GM19193 (cell line): Measurements from ENCODE around the gene GRK5.

Source experiments
- POLR2A ChIP-seq: IDR thresholded peaks from 4 replicates; pipeline ENCODE4 v1.6.1; 2011; ENCODE audit not compliant: insufficient read depth, insufficient read length; ENCODE audit errors: extremely low read depth

The GRK5 gene

DNA sequence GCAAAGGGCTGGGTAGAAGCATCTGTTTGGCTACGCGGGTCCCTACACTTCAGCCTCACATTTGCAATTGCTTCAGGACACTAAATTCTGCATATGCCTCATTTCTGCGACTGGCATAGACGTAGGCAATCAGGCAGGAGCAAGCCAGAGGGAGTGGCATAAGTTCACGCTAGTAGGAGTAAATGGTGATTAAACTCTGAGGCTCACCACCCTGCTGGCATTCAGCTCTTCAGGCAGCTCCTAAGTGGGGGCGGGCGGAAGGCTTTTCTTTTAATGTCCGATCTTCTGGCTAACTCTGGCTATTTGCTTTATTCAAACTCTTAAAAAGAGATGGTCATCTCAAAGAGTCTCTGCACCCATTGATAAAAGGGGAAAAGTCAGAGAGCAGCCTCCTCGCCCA, 289.9 kb downstream of the GRK5 start:
- no peak for TF ChIP-seq POLR2A

DNA sequence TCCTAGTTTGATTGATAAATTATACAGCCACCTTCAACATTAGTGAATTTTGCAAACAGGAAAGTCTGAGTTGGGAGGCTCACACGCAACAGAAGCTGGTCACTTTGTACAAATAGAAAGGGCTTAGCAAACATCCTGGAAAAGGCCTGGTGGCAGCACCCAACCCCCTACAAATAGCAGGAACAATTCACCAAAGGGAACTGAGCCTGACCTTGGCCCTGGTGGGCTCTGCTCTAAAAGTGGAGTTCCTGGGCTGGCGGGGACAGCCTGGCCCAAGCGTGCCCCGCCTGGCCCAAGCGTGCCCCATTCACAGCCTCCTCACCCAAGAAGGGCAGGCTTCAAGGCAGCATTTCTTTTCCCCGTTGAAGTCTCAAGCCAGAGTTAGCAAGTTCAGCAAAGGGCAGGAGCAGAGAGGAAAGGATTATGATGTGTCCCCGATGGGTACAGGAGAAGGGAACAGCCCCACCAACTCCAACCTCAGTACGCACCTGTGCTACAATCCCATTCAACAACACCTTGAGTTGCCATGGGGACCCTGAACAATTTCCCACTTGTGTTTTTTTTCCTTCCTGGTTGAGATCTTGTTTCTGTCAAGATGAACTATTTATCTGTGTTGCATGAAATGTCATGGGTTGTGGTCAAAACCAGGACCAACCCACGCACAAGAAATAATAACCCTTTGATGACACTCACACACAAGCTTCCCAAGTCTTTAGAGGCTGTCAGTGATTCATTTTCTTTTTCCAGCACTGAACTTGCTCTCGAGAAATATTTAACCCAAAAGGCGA, 291.7 kb downstream of the GRK5 start:
- no peak for TF ChIP-seq POLR2A

DNA sequence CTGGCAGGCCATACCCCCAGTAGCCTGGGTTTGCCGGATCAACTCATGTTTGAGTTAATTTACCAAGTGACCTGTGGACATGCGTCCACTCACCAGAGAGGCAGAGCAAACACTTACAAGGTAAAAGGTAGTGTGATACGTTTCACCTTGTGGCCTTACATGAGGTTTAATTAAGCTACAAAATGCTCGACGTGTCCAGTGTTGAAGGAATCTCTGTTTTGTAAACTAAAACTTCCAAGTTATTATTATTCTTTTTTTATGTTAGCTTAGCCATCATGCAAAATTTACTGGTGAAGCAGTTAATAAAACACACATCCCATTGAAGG, 292.3 kb downstream of the GRK5 start:
- no peak for TF ChIP-seq POLR2A

DNA sequence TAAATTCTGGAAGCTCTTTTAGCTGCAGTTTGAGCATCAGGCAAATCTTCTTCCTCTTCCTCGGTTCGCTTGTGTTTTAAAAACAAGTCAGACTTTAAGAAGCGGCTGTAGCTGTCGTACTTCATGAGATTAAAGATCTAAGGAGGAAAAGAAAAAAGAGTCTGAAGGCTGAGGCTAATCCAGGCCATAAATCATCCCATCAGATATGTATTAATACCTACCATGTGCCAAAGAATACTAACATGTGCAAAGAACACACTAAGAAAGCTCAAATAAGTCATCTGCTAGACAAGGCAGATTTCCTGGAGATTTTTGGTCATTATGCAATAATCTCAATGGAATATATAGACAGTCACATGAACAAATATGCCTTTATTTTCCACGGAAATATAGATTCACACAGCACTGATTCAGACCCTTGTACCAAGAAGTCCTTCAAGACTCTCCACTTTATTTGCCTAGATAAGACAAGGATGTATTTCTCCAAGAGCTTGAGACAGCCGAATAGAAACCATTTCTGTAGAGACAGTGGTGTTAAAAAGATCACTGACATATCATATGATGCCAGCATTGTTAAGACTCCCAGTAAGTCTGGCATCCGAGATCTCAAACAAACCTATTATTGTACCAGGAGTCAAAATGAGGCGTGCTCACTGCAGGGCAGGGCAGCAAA, 292.9 kb downstream of the GRK5 start:
- no peak for TF ChIP-seq POLR2A

DNA sequence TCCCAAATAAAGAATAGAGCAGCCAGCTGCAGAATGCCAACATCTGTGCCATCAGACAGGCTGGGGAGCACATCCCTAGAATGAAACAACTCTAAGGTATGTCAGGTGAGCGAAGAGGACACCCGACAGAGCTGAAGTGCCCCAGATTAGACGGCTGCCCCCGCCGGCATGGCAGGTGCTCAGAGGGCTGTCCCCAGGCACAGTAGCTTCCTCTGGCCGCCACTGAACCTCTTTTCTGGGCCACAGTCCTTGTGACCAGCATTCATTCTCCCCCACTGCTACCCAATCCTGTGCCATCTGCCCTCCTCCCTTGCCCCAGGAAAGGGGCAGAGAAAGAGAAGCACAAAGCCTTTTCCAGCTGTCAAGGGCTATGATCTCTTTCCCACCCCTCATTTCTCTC, 293.4 kb downstream of the GRK5 start:
- no peak for TF ChIP-seq POLR2A

DNA sequence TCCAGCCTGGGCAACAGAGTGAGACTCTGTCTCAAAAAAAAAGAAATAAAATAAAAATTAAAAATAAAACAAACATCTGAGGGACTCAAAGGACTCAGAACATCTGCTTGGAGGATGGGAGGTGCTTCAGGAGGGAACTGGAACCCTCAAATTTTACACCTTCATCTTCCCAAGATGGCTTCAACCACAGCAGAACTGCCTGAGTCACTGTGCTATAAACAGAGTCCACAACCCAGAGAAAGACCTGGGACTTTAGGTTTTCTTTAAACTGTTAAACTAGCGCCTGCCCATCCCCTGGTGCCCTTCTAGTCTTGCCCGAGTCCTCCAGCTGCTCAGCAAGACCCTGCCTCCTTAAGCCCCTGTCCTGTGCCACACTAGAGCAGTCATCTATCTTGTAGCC, 294.3 kb downstream of the GRK5 start:
- TF ChIP-seq POLR2A, result no peak

DNA sequence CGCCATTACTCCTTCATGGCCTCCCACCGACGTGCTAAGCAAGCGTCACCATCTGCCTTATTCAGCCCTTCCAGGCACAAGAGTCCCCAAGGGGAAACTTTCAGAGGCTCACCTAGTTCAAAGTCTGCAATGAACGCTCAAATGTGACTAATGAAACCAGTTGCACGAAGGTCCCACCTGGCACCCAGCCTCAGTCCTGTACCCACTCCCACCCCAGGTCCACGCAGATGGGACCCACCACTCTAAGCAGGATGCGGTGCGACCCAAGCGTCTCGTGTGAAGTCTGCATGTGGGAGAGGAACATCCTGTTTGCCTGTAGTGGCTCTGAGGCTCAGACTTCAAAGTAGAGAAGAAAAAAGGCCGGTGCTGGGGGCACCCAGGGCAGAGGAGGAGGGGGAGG, 294.8 kb downstream of the GRK5 start:
- TF ChIP-seq POLR2A, result no peak

DNA sequence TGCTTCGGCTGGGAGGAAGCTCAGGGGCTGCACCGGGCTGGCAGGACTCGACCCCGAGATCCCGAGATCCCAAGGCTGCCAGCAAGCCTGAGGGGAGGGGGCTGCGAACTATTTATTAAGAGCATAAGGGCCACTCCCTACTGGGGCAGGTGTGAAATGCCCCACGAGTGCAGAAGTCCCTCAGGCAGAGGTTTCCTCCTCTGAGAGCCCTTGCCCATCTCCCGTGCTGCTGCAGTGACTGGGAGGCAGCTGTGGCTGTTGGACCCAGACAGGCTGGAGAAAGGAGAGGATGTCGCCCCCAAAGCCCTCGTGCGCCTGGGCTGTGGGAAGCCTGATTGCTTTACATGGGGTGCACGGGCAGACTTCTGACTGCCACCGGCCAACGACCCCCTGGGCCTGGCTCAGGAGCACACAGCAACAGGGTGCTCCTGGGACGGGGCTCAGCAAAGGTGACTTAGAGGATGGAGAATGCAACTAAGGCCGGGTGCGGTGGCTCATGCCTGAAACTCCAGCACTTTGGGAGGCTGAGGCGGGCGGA, 295.3 kb downstream of the GRK5 start:
- no peak for TF ChIP-seq POLR2A

DNA sequence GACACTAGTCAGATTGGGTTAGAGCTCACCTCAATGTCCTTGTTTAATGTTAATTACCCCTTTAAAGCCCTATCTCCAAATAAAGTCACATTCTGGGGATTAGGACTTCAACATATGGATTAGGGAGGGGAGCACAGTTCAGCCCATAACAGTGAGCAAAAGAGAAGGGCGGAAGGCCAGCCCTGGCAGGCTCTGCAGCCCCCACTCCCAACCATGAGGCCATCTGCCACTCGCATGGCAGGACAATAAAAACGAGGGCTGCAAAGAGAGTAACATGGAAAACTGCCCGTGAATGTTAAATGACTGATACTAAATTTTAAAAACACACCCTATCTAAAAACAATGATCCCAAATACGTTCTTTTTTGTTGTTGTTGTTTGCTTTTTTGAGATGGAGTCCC, 296.4 kb downstream of the GRK5 start:
- TF ChIP-seq POLR2A, result no peak

DNA sequence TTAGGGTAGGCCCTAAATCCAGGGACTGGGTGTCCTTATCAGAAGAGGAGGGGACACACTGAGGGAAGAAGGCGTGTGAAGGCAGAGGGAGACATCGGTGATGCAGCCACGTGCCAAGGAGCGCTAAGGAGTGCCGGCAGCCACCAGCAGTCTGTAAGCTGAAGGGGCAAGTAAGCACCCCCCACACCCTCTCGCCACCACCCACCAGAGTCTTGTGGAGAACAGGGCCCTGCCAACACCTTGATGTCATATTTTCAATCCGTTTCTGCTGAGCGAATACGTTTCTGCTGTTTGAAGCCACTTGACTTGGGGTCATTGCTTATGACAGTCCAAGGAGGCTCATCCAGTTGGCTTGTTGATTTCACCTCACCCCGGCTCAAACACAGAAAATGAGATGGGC, 297.3 kb downstream of the GRK5 start:
- no peak for TF ChIP-seq POLR2A

DNA sequence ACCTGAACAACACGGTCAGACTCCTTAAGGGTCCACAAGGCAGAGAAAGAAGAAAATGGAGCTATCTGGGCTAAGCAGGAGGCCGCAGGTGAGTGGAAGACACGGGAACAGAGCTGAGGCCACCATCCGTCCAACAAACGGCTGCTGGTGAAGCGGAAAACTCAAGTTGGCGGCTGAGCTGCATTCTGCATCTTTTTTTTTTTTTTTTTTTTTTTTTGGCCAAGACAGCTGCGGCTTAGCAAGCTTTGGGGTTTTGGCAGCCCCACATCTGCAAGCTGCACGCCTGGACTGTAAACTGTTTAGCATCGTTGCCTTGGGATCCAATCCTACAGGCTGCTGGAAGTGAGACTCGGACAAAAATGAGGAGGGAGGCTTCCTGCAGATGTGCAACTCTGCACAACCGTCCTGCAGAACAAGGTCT, 297.8 kb downstream of the GRK5 start:
- TF ChIP-seq POLR2A, result no peak
